IMR-90 (cell line): ENCODE data around the gene ZNRF3. TPM values are rescaled to one million over a fixed set of nuclear protein-coding genes. Genes with fewer than 3 reads are reported as not detected.

ENCODE experiments used
- ATAC-seq: fragments of 200-7000 bp; cut with Tn5 transposase; 2 replicates; pipeline ENCODE4 v1.9.1; 2020; ENCODE audit warnings: low read depth, mild to moderate bottlenecking, moderate library complexity
- BruUV-seq: library from RNA; stranded (reverse); fragments of 400-500 nt; replicated peaks from 2 replicates; lab custom pipeline; 2021; lab: Mats Ljungman, UMichigan
- CTCF ChIA-PET: fragments of 300-600 bp; formaldehyde crosslinking; extraction: SDS; loops from one replicate; lab custom pipeline; 2021; ENCODE audit warnings: antibody characterized with exemption; lab: Yijun Ruan, JAX
- POLR2A ChIA-PET: fragments of 300-600 bp; sonication (Branson Sonifier 250); formaldehyde crosslinking; loops from one replicate; lab custom pipeline; 2022; ENCODE audit warnings: antibody characterized with exemption; ENCODE audit not compliant: unreplicated experiment; lab: Charles Lee
- DNase-seq: peaks from one replicate; pipeline ENCODE4 v3.0.0; 2013
- H2AFZ ChIP-seq: replicated peaks from 2 replicates; pipeline ENCODE3; 2013; ENCODE audit warnings: low read length, mild to moderate bottlenecking; ENCODE audit not compliant: poor library complexity
- H2AK5ac ChIP-seq: 2 replicates; pipeline ENCODE4 v1.6.1; 2013; ENCODE audit warnings: low read depth, low read length, inconsistent platforms
- H2AK9ac ChIP-seq: replicated peaks from 2 replicates; pipeline ENCODE3; 2013; ENCODE audit warnings: mild to moderate bottlenecking, low read depth, low read length, moderate library complexity; ENCODE audit not compliant: poor library complexity
- H2BK120ac ChIP-seq: 2 replicates; pipeline ENCODE4 v1.6.1; 2013; ENCODE audit warnings: low read depth, low read length, inconsistent platforms
- H2BK15ac ChIP-seq: 3 replicates; pipeline ENCODE4 v1.6.1; 2013; ENCODE audit warnings: low read depth, low read length, inconsistent platforms
- H2BK20ac ChIP-seq: 2 replicates; pipeline ENCODE4 v1.6.1; 2013; ENCODE audit warnings: low read depth, mild to moderate bottlenecking, inconsistent platforms, low read length, moderate library complexity
- H2BK5ac ChIP-seq: 2 replicates; pipeline ENCODE4 v1.6.1; 2013; ENCODE audit warnings: mild to moderate bottlenecking, low read depth, low read length, inconsistent platforms; ENCODE audit not compliant: poor library complexity, severe bottlenecking
- H3K14ac ChIP-seq: replicated peaks from 2 replicates; pipeline ENCODE4 v1.6.1; 2013; ENCODE audit warnings: low read depth, low read length, inconsistent platforms
- H3K18ac ChIP-seq: 2 replicates; pipeline ENCODE4 v1.6.1; 2013; ENCODE audit warnings: low read depth, low read length, control low read depth
- H3K23ac ChIP-seq: 2 replicates; pipeline ENCODE4 v1.6.1; 2013; ENCODE audit warnings: low read depth, low read length, inconsistent platforms
- H3K27ac ChIP-seq: 2 replicates; pipeline ENCODE4 v1.5.1; 2013; ENCODE audit warnings: mild to moderate bottlenecking, control low read depth, low read length; ENCODE audit not compliant: insufficient read depth
- H3K27me3 ChIP-seq: 2 replicates; pipeline ENCODE4 v1.6.1; 2013; ENCODE audit warnings: low read length; ENCODE audit not compliant: control insufficient read depth, insufficient read depth
- H3K36me3 ChIP-seq: 2 replicates; pipeline ENCODE4 v1.6.1; 2013; ENCODE audit warnings: low read length, mixed read lengths; ENCODE audit not compliant: control insufficient read depth, insufficient read depth
- H3K4ac ChIP-seq: 2 replicates; pipeline ENCODE4 v1.6.1; 2013; ENCODE audit warnings: low read depth, low read length, inconsistent platforms
- H3K4me1 ChIP-seq: 2 replicates; pipeline ENCODE4 v1.6.1; 2013; ENCODE audit warnings: low read length, mixed read lengths; ENCODE audit not compliant: control insufficient read depth, insufficient read depth
- H3K4me2 ChIP-seq: 2 replicates; pipeline ENCODE4 v1.6.1; 2013; ENCODE audit warnings: low read depth, mild to moderate bottlenecking, control low read depth, low read length, moderate library complexity
- H3K4me3 ChIP-seq: 2 replicates; pipeline ENCODE4 v1.5.1; 2013; ENCODE audit warnings: low read depth, mild to moderate bottlenecking, control low read depth, low read length, moderate library complexity; ENCODE audit not compliant: insufficient read depth
- H3K56ac ChIP-seq: 2 replicates; pipeline ENCODE4 v1.6.1; 2013; ENCODE audit warnings: low read length, inconsistent platforms; ENCODE audit not compliant: insufficient read depth; ENCODE audit errors: extremely low read depth
- H3K79me1 ChIP-seq, 2 experiments: 2 replicates each; pipeline ENCODE4 v1.6.1; 2013; ENCODE audit warnings: low read length in 2 of 2, inconsistent platforms in 1 of 2, low read depth in 1 of 2
- H3K9ac ChIP-seq: 2 replicates; pipeline ENCODE4 v1.6.1; 2013; ENCODE audit warnings: low read depth, low read length, control low read depth
- H3K9me1 ChIP-seq: 2 replicates; pipeline ENCODE4 v1.6.1; 2013; ENCODE audit warnings: low read length, inconsistent platforms; ENCODE audit not compliant: insufficient read depth
- H3K9me3 ChIP-seq: 2 replicates; pipeline ENCODE4 v1.6.1; 2013; ENCODE audit warnings: low read length; ENCODE audit not compliant: control insufficient read depth, insufficient read depth
- H4K20me1 ChIP-seq: 2 replicates; pipeline ENCODE4 v1.6.1; 2013; ENCODE audit warnings: low read length, inconsistent platforms; ENCODE audit not compliant: insufficient read depth
- H4K5ac ChIP-seq: 2 replicates; pipeline ENCODE4 v1.6.1; 2013; ENCODE audit warnings: mild to moderate bottlenecking, low read depth, low read length, control low read depth
- H4K8ac ChIP-seq, 2 experiments: 2 replicates each; pipeline ENCODE4 v1.6.1; 2013; ENCODE audit warnings: low read depth in 2 of 2, low read length in 2 of 2, control low read depth in 1 of 2, inconsistent platforms in 1 of 2
- H4K91ac ChIP-seq: 2 replicates; pipeline ENCODE4 v1.6.1; 2013; ENCODE audit warnings: low read depth, low read length, inconsistent platforms; ENCODE audit not compliant: insufficient read depth
- BHLHE40 ChIP-seq: fragments of 150-350 bp; IDR thresholded peaks from 2 replicates; pipeline ENCODE4 v1.6.1; 2016; ENCODE audit warnings: mild to moderate bottlenecking, low read depth, low read length
- CEBPB ChIP-seq: IDR thresholded peaks from 2 replicates; pipeline ENCODE4 v1.6.1; 2012; ENCODE audit warnings: low read depth, low read length, improper control_type of control experiment
- CHD1 ChIP-seq: IDR thresholded peaks from 2 replicates; pipeline ENCODE4 v1.6.1; 2012; ENCODE audit warnings: low read depth, low read length, improper control_type of control experiment
- FOS ChIP-seq: fragments of 150-350 bp; IDR thresholded peaks from 2 replicates; pipeline ENCODE4 v1.6.1; 2016; ENCODE audit warnings: low read depth, low read length
- MAFK ChIP-seq: IDR thresholded peaks from 2 replicates; pipeline ENCODE4 v1.6.1; 2012; ENCODE audit warnings: low read depth, low read length, improper control_type of control experiment
- MAZ ChIP-seq: IDR thresholded peaks from 2 replicates; pipeline ENCODE4 v1.6.1; 2012; ENCODE audit warnings: low read depth, mild to moderate bottlenecking, low read length, improper control_type of control experiment, moderate library complexity, borderline replicate concordance
- MXI1 ChIP-seq: IDR thresholded peaks from 2 replicates; pipeline ENCODE4 v1.6.1; 2012; ENCODE audit warnings: low read depth, mild to moderate bottlenecking, low read length, moderate library complexity, borderline replicate concordance
- NFE2L2 ChIP-seq: fragments of 150-350 bp; IDR thresholded peaks from 2 replicates; pipeline ENCODE4 v1.6.1; 2016; ENCODE audit warnings: low read depth, mild to moderate bottlenecking, low read length
- POLR2A ChIP-seq: IDR thresholded peaks from 2 replicates; pipeline ENCODE4 v1.6.1; 2012; ENCODE audit warnings: mild to moderate bottlenecking, low read depth, low read length
- RAD21 ChIP-seq: IDR thresholded peaks from 2 replicates; pipeline ENCODE4 v1.6.1; 2012; ENCODE audit warnings: low read length, improper control_type of control experiment
- RCOR1 ChIP-seq: IDR thresholded peaks from 2 replicates; pipeline ENCODE4 v1.6.1; 2012; ENCODE audit warnings: mild to moderate bottlenecking, low read length, improper control_type of control experiment; ENCODE audit not compliant: insufficient replicate concordance
- RFX5 ChIP-seq: IDR thresholded peaks from 2 replicates; pipeline ENCODE4 v1.8.0; 2012; ENCODE audit warnings: low read depth, mild to moderate bottlenecking, low read length, moderate library complexity
- SMC3 ChIP-seq: fragments of 150-350 bp; IDR thresholded peaks from 2 replicates; pipeline ENCODE4 v1.6.1; 2016; ENCODE audit warnings: low read depth, mild to moderate bottlenecking, antibody characterized with exemption, low read length, moderate library complexity
- WGBS, 2 experiments: methylation state at CpG; one replicate each; pipeline versions ENCODE4 v1.1.5 to v1.1.7; 2013; ENCODE audit warnings: missing lambda C conversion rate in 2 of 2; ENCODE audit not compliant: insufficient read length in 1 of 2; ENCODE audit errors: extremely low coverage in 2 of 2; 5-methylcytosine and 5-hydroxymethylcytosine counted together
- dilution Hi-C: fragments of 300-500 bp; cut with HindIII; formaldehyde crosslinking; loops from one replicate; pipeline ENCODE4 v1.14.3; 2018; ENCODE audit warnings: low sequenced_read_pairs; ENCODE audit not compliant: unreplicated experiment
- in situ Hi-C: fragments of 300-500 bp; cut with MboI; formaldehyde crosslinking; loops from 3 replicates; pipeline ENCODE4 v1.14.3; 2019; ENCODE audit warnings: low sequenced_read_pairs, inconsistent platforms, mixed read lengths
- intact Hi-C: fragments of 100-400 bp; cut with micrococcal nuclease; formaldehyde crosslinking; loops from 2 replicates; pipeline ENCODE4 v1.10.0; 2022
- polyA plus RNA-seq, 3 experiments: library from polyadenylated mRNA; depleted of rRNA; stranded (reverse); fragments of >200 nt; gene quantifications; 2 replicates each; pipeline ENCODE4 v1.2.3, GENCODE V29; 2012; ENCODE audit warnings: low replicate concordance in 1 of 3
- total RNA-seq: library from RNA; depleted of rRNA; stranded (reverse); fragments of >200 nt; gene quantifications from 2 replicates; pipeline ENCODE4 v1.2.3, GENCODE V29; 2012
- TF ChIP-seq, protein P1 (sequence below): conservative IDR thresholded peaks from 2 replicates; pipeline ENCODE4 v1.5.1; 2012; ENCODE audit warnings: mild to moderate bottlenecking, low read depth, low read length, improper control_type of control experiment
- TF ChIP-seq, protein P2 (sequence below): fragments of 150-350 bp; IDR thresholded peaks from 2 replicates; pipeline ENCODE4 v1.6.1; 2016; ENCODE audit warnings: low read depth, mild to moderate bottlenecking, low read length, moderate library complexity, borderline replicate concordance
- TF ChIP-seq, protein P3 (sequence below): fragments of 150-350 bp; IDR thresholded peaks from 2 replicates; pipeline ENCODE4 v1.6.1; 2017; ENCODE audit warnings: mild to moderate bottlenecking, antibody characterized with exemption, low read length, low read depth

The ZNRF3 gene
- total and polyA plus RNA-seq, 2 of the 4 experiments (the other 2 are of a cell fraction) = 1.4 to 2.4 TPM

DNA sequence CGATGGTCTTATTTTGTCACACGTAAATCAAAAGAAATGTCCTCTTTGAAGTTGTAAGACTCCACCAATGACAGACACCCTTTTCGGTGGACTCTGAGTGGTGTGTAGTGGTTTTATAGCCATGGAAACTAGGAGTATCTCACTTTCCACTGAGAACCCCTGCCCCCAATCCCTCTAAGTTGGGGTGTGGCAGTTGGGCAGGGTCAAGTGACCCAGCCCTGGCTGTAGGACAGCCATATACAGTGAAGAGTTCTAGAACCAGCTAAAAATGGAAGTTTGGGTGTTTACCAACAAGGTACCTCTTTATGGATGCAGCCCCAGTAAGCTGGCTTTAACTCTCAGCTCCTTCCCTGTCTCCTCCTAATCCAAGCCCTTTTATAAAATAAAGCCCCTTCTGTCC, 173.1 kb downstream of the ZNRF3 start:
- Histone ChIP-seq H3K23ac (no peak overlapping the region), H2AK5ac (no peak overlapping the region), H2AK9ac (no peak overlapping the region), H3K9ac (no peak overlapping the region), H3K4ac (no peak overlapping the region), H3K9me1 (no peaks in the 10 kb centered on the region), H3K4me3 (no peak overlapping the region), H2BK15ac (no peak overlapping the region), H3K56ac (no peak overlapping the region), H3K27ac (no peak overlapping the region), H2AFZ (no peak overlapping the region), H3K9me3 (no peaks in the 10 kb centered on the region), H3K14ac (no peak overlapping the region), H4K5ac (no peak overlapping the region), H3K18ac (no peak overlapping the region), H3K4me1 (no peaks in the 10 kb centered on the region), H2BK120ac (no peak overlapping the region), H2BK20ac (no peak overlapping the region), H3K27me3 (peaks cover 5% of the 10 kb centered on the region; the same call in 1 of the 2 replicates), H3K79me1 (no peaks in the 10 kb centered on the region), H4K91ac (no peak overlapping the region), H4K8ac (no peak overlapping the region), H3K36me3 (no peaks in the 10 kb centered on the region), H2BK5ac (no peak overlapping the region), H3K4me2 (no peak overlapping the region), H4K20me1 (no peaks in the 10 kb centered on the region)
- no CpG with 5 or more reads among the region's 3 CpGs for whole genome bisulfite sequencing, 2 experiments
- DNase-seq (no peak), ATAC-seq (no peak)
- intact Hi-C loops = no loop called here
- BruUV-seq = no TSS peak
- TF ChIP-seq MAFK (no peak), RCOR1 (no peak), FOS (no peak), CHD1 (no peak), MAZ (no peak), MXI1 (no peak), CEBPB (no peak), NFE2L2 (no peak), RAD21 (no peak), RFX5 (no peak), POLR2A (no peak), SMC3 (no peak), BHLHE40 (no peak)
- TF ChIP-seq, protein P1, sequence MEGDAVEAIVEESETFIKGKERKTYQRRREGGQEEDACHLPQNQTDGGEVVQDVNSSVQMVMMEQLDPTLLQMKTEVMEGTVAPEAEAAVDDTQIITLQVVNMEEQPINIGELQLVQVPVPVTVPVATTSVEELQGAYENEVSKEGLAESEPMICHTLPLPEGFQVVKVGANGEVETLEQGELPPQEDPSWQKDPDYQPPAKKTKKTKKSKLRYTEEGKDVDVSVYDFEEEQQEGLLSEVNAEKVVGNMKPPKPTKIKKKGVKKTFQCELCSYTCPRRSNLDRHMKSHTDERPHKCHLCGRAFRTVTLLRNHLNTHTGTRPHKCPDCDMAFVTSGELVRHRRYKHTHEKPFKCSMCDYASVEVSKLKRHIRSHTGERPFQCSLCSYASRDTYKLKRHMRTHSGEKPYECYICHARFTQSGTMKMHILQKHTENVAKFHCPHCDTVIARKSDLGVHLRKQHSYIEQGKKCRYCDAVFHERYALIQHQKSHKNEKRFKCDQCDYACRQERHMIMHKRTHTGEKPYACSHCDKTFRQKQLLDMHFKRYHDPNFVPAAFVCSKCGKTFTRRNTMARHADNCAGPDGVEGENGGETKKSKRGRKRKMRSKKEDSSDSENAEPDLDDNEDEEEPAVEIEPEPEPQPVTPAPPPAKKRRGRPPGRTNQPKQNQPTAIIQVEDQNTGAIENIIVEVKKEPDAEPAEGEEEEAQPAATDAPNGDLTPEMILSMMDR = no peak
- TF ChIP-seq, protein P2, sequence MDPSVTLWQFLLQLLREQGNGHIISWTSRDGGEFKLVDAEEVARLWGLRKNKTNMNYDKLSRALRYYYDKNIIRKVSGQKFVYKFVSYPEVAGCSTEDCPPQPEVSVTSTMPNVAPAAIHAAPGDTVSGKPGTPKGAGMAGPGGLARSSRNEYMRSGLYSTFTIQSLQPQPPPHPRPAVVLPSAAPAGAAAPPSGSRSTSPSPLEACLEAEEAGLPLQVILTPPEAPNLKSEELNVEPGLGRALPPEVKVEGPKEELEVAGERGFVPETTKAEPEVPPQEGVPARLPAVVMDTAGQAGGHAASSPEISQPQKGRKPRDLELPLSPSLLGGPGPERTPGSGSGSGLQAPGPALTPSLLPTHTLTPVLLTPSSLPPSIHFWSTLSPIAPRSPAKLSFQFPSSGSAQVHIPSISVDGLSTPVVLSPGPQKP = no peak
- TF ChIP-seq, protein P3, sequence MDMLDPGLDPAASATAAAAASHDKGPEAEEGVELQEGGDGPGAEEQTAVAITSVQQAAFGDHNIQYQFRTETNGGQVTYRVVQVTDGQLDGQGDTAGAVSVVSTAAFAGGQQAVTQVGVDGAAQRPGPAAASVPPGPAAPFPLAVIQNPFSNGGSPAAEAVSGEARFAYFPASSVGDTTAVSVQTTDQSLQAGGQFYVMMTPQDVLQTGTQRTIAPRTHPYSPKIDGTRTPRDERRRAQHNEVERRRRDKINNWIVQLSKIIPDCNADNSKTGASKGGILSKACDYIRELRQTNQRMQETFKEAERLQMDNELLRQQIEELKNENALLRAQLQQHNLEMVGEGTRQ = no peak
- CTCF ChIA-PET = no interaction called here
- in situ Hi-C loops = no loop called here
- POLR2A ChIA-PET = no interaction called here
- dilution Hi-C loops = no loop called here
